ENCODE data around the gene ZNF280B.
"Not testable (repeated sequence)": the region's sequence is repeated elsewhere in the genome, so short reads cannot be mapped to it uniquely, and the experiment has no call there.

The ZNF280B gene

GRCh38 chr22:22535662-22536061, 27.1 kb upstream of the ZNF280B start:
- FAIRE-seq, result no peak
- no peak for DNase-seq (ENCODE audit: extremely low spot score, insufficient read length, low read depth)

DNA sequence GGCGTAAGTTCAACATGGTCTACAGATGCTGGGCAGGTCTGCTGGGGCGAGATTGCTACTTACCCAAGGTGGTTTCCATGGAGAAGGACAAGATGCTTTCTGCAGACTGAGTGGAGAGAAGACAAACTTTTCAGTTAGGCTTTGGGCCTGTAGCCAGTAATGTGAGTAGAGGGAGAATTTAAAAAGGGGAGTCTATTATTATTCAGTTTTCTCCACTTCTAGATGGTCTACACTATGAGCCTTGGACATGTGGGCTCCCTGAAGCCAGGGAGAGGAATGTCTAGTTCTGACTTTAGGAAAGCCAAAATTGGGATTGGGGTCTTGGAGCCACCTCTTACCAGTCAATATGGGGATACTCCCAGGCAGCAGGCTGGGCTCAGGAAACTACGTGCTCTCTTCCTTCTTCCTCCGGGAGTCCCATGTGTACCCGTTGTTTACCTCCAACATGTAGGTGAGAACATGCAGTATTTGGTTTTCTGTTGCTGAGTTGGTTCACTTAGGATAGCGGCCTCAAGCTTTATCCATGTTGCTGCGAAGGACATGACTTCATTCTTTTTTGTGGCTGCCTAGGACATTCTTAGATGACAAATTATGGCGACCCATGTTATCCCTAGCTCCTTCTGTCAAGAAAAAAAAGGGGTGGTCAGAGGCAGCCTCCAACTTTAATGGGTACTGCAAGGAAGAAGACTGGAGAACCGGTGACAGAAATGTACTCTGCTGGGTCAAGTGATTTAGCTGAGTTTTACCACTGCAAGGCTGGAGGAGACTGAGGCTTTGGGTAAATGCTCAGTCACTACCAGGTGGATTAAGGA, 26.3 kb upstream of the ZNF280B start:
- no peak for FAIRE-seq

GRCh38 chr22:22533863-22534262, 25.3 kb upstream of the ZNF280B start:
- DNase-seq (ENCODE audit: extremely low spot score, insufficient read length, low read depth) (no peak), FAIRE-seq (no peak)

More for the DNA sequence above, 26.3 kb upstream of the ZNF280B start:
- DNase-seq (ENCODE audit: extremely low spot score, insufficient read length, low read depth), result no peak

DNA sequence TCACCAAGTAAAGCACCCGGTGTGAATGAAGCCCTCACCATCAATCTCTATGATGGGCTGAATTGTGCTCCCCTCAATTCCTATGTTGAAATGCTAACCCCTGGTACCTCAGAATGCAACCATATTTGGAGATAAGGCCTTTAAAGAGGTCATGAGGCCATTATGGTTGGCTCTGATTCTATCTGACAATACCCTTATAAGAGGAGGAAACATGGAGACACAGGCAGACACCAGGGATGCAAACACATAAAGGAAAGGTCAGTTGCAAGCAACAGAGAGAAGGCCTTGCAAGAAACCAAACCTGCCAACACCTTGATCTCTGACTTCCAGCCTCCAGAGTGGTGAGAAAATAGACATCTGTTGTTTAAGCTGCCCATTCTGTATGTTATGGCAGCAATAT, 24.9 kb upstream of the ZNF280B start:
- DNase-seq (ENCODE audit: extremely low spot score, insufficient read length, low read depth) (no peak), FAIRE-seq (no peak)

- not testable (repeated sequence) for DNase-seq (ENCODE audit: extremely low spot score, insufficient read length, low read depth); FAIRE-seq
These were observed 24.1 kb upstream of the ZNF280B start for GRCh38 chr22:22532547-22533071.

DNA sequence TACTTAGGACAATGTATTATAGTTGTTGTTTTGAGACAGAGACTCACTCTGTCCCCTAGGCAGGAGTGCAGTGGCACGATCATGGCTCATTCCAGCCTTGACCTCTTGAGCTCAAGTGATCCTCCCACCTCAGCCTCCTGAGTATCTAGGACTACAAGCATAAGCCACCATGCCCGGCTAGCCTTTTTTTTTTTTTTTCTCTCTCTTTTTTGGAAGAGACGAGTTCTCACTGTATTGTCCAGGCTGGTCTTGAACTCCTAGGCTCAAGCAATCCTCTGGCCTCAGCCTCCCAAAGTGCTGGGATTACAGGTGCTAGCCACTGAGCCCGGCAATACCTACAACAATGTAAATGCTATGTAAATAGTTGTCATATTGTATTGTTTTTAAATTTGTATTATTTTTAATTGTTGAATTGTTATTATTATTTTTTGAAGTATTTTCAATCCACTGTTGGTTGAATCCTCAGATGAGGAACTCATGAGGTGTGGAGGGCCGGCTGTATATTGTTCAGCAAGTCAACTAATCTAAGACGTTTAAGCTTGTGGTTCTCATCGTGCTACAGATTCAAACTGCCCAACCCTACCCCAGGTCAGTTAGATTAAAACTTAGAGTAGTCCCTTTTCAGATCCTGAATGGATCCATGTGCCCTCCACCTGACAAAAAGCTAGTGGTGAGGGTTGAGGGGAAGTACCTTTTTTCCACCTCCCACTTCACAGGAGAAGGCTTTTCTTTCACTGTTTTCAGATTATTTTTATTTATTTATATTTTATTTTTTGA, 23.4 kb upstream of the ZNF280B start:
- FAIRE-seq (no peak), DNase-seq (ENCODE audit: extremely low spot score, insufficient read length, low read depth) (no peak)

- FAIRE-seq (no peak), DNase-seq (ENCODE audit: extremely low spot score, insufficient read length, low read depth) (no peak)
These were observed 20.2 kb upstream of the ZNF280B start for GRCh38 chr22:22528780-22529179.

DNA sequence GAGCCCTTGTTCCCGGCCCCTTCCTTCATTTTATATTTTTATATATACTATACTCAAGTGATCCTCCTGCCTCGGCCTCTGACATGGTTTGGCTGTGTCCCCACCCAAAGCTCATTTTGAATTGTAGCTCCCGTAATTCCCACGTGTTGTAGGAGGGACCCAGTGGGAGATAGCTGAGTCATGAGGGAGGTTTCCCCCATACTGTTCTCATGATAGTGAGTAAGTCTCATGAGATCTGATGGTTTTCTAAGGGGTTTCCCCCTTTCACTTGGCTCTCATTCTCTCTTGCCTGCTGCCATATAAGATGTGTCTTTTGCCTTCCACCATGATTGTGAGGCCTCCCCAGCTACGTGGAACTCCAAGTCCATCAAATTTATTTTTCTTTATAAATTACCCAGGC, 18.8 kb upstream of the ZNF280B start:
- DNase-seq (ENCODE audit: extremely low spot score, insufficient read length, low read depth), result no peak
- FAIRE-seq, result no peak

- FAIRE-seq (no peak), DNase-seq (ENCODE audit: extremely low spot score, insufficient read length, low read depth) (no peak)
These were observed 17.8 kb upstream of the ZNF280B start for GRCh38 chr22:22526125-22526912.

DNA sequence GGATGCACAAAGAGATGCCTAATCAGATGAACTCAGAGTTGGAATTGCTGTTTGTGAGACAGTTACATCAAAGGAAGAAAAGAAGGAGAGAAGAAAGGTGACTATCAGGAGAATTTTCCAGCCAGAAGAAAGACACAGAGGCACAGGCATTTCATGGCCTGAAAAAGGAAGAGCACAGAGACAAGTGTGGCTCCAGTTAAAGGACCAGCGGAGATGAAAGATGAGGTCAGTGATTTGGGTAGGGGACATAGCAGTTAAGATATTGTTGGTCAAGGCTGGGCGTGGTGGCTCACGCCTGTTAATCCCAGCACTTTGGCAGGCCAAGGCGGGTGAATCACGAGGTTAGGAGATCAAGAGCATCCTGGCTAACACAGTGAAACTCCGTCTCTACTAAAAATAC, 15.0 kb upstream of the ZNF280B start:
- FAIRE-seq, result no peak
- DNase-seq (ENCODE audit: extremely low spot score, insufficient read length, low read depth), result no peak

DNA sequence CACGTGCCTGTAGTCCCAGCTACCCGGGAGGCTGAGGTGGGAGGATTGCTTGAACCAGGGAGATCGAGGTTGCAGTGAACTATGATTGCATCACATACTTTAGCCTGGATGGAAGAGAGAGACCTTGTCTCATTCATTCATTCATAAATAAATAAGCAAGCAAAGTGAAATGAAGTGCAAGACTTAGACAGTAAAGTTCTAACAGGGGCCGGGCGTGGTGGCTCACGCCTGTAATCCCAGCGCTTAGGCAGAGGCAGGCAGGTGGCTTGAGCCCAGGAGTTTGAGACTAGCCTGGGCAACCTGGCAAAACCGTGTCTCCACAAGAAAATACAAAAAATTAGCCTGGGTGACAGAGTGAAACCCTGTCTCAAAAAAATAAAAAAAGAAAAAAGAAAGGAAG, 13.1 kb upstream of the ZNF280B start:
- FAIRE-seq (no peak), DNase-seq (ENCODE audit: extremely low spot score, insufficient read length, low read depth) (no peak)

- FAIRE-seq, result no peak
- no peak for DNase-seq (ENCODE audit: extremely low spot score, insufficient read length, low read depth)
These were observed 12.4 kb upstream of the ZNF280B start for GRCh38 chr22:22520667-22521602.

- no peak for DNase-seq (ENCODE audit: extremely low spot score, insufficient read length, low read depth)
- FAIRE-seq, result no peak
These were observed 11.6 kb upstream of the ZNF280B start, which contains the start of gene ZNF280A for GRCh38 chr22:22520020-22520656. TSS of gene ZNF280A (minus strand) at chr22:22520270. CDS start at chr22:22515630, 4,640 bp downstream.

- no peak for FAIRE-seq
- no peak for DNase-seq (ENCODE audit: extremely low spot score, insufficient read length, low read depth)
These were observed 11.0 kb upstream of the ZNF280B start for GRCh38 chr22:22519591-22519990.

- FAIRE-seq (no peak), DNase-seq (ENCODE audit: extremely low spot score, insufficient read length, low read depth) (no peak)
These were observed 8.4 kb upstream of the ZNF280B start for GRCh38 chr22:22516992-22517391.

DNA sequence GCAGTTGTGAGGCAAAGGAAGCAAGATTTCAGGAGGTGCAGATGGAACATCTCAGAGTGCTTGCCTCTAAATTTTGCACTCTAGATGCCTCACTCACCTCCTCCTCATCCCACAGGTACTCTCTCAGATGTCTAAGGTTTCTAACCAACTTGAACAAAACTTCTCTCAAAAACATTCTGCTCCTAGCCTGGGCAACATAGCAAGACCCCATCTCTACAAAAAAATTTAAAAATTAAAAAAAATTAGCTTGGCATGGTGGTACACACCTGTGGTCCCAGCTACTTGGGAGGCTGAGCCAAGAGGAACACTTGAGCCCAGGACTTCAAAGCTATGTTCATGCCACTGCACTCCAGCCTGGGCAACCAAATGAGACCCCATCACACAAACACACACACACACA, 7.3 kb upstream of the ZNF280B start:
- FAIRE-seq, result no peak
- no peak for DNase-seq (ENCODE audit: extremely low spot score, insufficient read length, low read depth)

DNA sequence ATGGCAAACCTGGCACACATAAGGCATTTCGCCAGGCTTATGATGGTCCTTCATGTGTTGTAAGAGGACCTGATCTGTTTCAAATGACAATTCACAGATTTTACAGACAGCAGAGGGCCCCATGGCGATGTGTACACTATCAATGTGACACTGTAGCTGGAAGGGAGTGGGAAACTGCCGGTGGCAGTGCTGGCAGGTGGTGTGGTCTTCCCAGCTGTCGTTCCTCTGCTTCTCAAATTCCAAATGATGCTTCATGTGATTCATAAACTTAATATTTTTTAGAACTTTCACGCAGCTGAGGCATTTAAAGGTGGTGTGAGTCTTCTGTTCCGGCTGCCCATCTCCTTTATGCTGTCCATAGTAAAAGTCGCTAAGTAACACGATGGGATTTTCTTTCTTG, 5.9 kb upstream of the ZNF280B start:
- not testable (repeated sequence) for DNase-seq (ENCODE audit: extremely low spot score, insufficient read length, low read depth); FAIRE-seq

GRCh38 chr22:22513619-22514018, 5.1 kb upstream of the ZNF280B start:
- FAIRE-seq, result no peak

GRCh38 chr22:22512951-22513350, 4.4 kb upstream of the ZNF280B start:
- FAIRE-seq (no peak), DNase-seq (ENCODE audit: extremely low spot score, insufficient read length, low read depth) (no peak)

More at GRCh38 chr22:22513619-22514018, 5.1 kb upstream of the ZNF280B start:
- DNase-seq (ENCODE audit: extremely low spot score, insufficient read length, low read depth), result no peak

Measured in GM18507 (cell line).